Caki2 (cell line): ENCODE data around the gene CDY1. TPM values are rescaled to one million over a fixed set of nuclear protein-coding genes. Genes with fewer than 3 reads are reported as not detected.
"Not testable (repeated sequence)": the region's sequence is repeated elsewhere in the genome, so short reads cannot be mapped to it uniquely, and the experiment has no call there.

ENCODE experiments used
- DNase-seq: peaks from one replicate; pipeline ENCODE4 v3.0.0-alpha.2; 2015; ENCODE audit warnings: low read depth
- in situ Hi-C: cut with HindIII; loops from 2 replicates; pipeline ENCODE4 v1.10.0; 2016; ENCODE audit warnings: low sequenced_read_pairs, low pct_unique_long_range_greater_than_20kb, mixed read lengths
- total RNA-seq: library from RNA; depleted of rRNA; stranded (reverse); fragments of >200 nt; shearing (Covaris generic); gene quantifications from 2 replicates; pipeline ENCODE4 v1.2.3, GENCODE V29; 2014; ENCODE audit warnings: low replicate concordance; rRNA removed

Gene CDY1
- not detected in 2 replicates for total RNA-seq

- in situ Hi-C loops, DNase-seq: not testable (repeated sequence)
Measured at GRCh38 chrY:25621817-25622216, at the start of gene CDY1. TSS of gene CDY1 (plus strand) at chrY:25622117. CDS start at chrY:25622443, 326 bp downstream.

GRCh38 chrY:25593336-25593735, 28.6 kb upstream of the CDY1 start:
- DNase-seq, in situ Hi-C loops: not testable (repeated sequence)

- in situ Hi-C loops, DNase-seq: not testable (repeated sequence)
Measured at GRCh38 chrY:25620209-25620608, 1.7 kb upstream of the CDY1 start.

- in situ Hi-C loops, DNase-seq: not testable (repeated sequence)
Measured at GRCh38 chrY:25626524-25626923, 4.6 kb downstream of the CDY1 start.

GRCh38 chrY:25630383-25631112, 8.6 kb downstream of the CDY1 start:
- DNase-seq, in situ Hi-C loops: not testable (repeated sequence)

GRCh38 chrY:25639852-25640251, 17.9 kb downstream of the CDY1 start:
- in situ Hi-C loops, DNase-seq: not testable (repeated sequence)

- DNase-seq, in situ Hi-C loops: not testable (repeated sequence)
Measured at GRCh38 chrY:25643024-25643915, 21.4 kb downstream of the CDY1 start.
